K562 (cell line): ENCODE data around the gene ZNF569. TPM values are rescaled to one million over a fixed set of nuclear protein-coding genes. Genes with fewer than 3 reads are reported as not detected.

ENCODE experiments used
- ATAC-seq: fragments of 200-7000 bp; cut with Tn5 transposase; 3 replicates; pipeline ENCODE4 v1.9.1; 2020; ENCODE audit warnings: moderate library complexity
- BruUV-seq: library from RNA; stranded (reverse); fragments of 400-500 nt; replicated peaks from 2 replicates; lab custom pipeline; 2021; lab: Mats Ljungman, UMichigan
- CTCF ChIA-PET: fragments of 300-600 bp; formaldehyde crosslinking; extraction: SDS; loops from one replicate; lab custom pipeline; 2021; ENCODE audit warnings: low intra/inter-chr PET ratio; lab: Yijun Ruan, JAX
- POLR2A ChIA-PET: fragments of 300-600, 350-650 bp; sonication (Branson Sonifier 250); formaldehyde crosslinking; extraction: SDS; loops from one replicate; lab custom pipeline; 2021; ENCODE audit warnings: antibody characterized with exemption, inconsistent platforms; lab: Yijun Ruan, JAX
- DNase-seq, 4 experiments: peaks; one replicate each; pipeline versions ENCODE4 v3.0.0 to v3.0.0-alpha.2; 2011 to 2018; ENCODE audit warnings: low spot score in 3 of 4, mixed read lengths in 3 of 4; ENCODE audit errors: extremely low read depth in 1 of 4
- FAIRE-seq: peaks from 2 replicates; lab custom pipeline; 2011; peaks lifted over from hg19 to GRCh38; lab: Jason Lieb, UNC
- H2AFZ ChIP-seq: 2 replicates; pipeline ENCODE4 v1.6.0; 2011; ENCODE audit warnings: low read depth, low read length, control low read depth, inconsistent platforms
- H3K27ac ChIP-seq: fragments of 200-600 bp; 3 replicates; pipeline ENCODE4 v1.8.0; 2011; ENCODE audit warnings: low read depth, mild to moderate bottlenecking, control low read depth, inconsistent platforms, low read length, moderate library complexity, mixed read lengths; ENCODE audit errors: extremely low read depth
- H3K27me3 ChIP-seq, 2 experiments: fragments of 300-600 bp in 1 of 2; 2 replicates in 1 of 2; 3 replicates in 1 of 2; pipeline versions ENCODE4 v1.6.0 to v1.8.0; 2011; ENCODE audit warnings: inconsistent platforms in 2 of 2, low read length in 2 of 2, mild to moderate bottlenecking in 1 of 2, mixed read lengths in 1 of 2, moderate library complexity in 1 of 2; ENCODE audit not compliant: control insufficient read depth in 2 of 2, insufficient read depth in 2 of 2
- H3K36me3 ChIP-seq: fragments of 300-600 bp; 3 replicates; pipeline ENCODE4 v1.8.0; 2011; ENCODE audit warnings: mild to moderate bottlenecking, low read length, inconsistent platforms; ENCODE audit not compliant: control insufficient read depth, insufficient read depth
- H3K4me1 ChIP-seq, 2 experiments: fragments of 200-600 bp in 1 of 2; replicated peaks in 1 of 2; 2 replicates in 1 of 2; 3 replicates in 1 of 2; pipeline versions ENCODE4 v1.5.1 to v1.8.0; 2011; ENCODE audit warnings: inconsistent platforms in 2 of 2, low read length in 2 of 2, mild to moderate bottlenecking in 1 of 2, mixed read lengths in 1 of 2, moderate library complexity in 1 of 2; ENCODE audit not compliant: control insufficient read depth in 2 of 2, insufficient read depth in 2 of 2
- H3K4me2 ChIP-seq: 2 replicates; pipeline ENCODE4 v1.6.1; 2011; ENCODE audit warnings: low read length, control low read depth, inconsistent platforms, mixed read lengths; ENCODE audit not compliant: insufficient read depth
- H3K4me3 ChIP-seq: fragments of 200-600 bp; sonication (generic), shearing (Covaris generic); 2 replicates; pipeline ENCODE4 v1.5.1; 2016; ENCODE audit warnings: control low read depth, inconsistent platforms
- H3K79me2 ChIP-seq: fragments of 200-600 bp; 3 replicates; pipeline ENCODE4 v1.8.0; 2011; ENCODE audit warnings: low read length, inconsistent platforms; ENCODE audit not compliant: control insufficient read depth, insufficient read depth
- H3K9ac ChIP-seq, 2 experiments: 2 replicates each; pipeline versions ENCODE4 v1.6.0 to v1.6.1; 2011; ENCODE audit warnings: low read depth in 2 of 2, low read length in 2 of 2, control low read depth in 1 of 2, inconsistent platforms in 1 of 2, mild to moderate bottlenecking in 1 of 2, mixed read lengths in 1 of 2; ENCODE audit not compliant: insufficient read depth in 1 of 2
- H3K9me1 ChIP-seq: one replicate; pipeline ENCODE4 v1.6.0; 2011; ENCODE audit warnings: inconsistent platforms, mild to moderate bottlenecking, low read length, moderate library complexity; ENCODE audit not compliant: control insufficient read depth, insufficient read depth
- H3K9me3 ChIP-seq: replicated peaks from 2 replicates; pipeline ENCODE4 v1.5.1; 2011; ENCODE audit warnings: low read depth, low read length, inconsistent platforms; ENCODE audit not compliant: control insufficient read depth, insufficient read depth
- H4K20me1 ChIP-seq: replicated peaks from 2 replicates; pipeline ENCODE4 v1.6.1; 2011; ENCODE audit warnings: low read length, inconsistent platforms, mixed read lengths; ENCODE audit not compliant: control insufficient read depth, insufficient read depth
- CBX1 ChIP-seq: sonication (generic); IDR thresholded peaks from 2 replicates; pipeline ENCODE4 v1.6.1; 2016; ENCODE audit warnings: antibody characterized with exemption, low read depth, mild to moderate bottlenecking
- ESRRA ChIP-seq: fragments of 450-650 bp; IDR thresholded peaks from 2 replicates; pipeline ENCODE4 v1.6.1; 2014; ENCODE audit warnings: low read depth, mild to moderate bottlenecking, moderate library complexity, borderline replicate concordance
- WGBS: fragments of 100-300 bp; shearing (Covaris generic); methylation state at CpG from one replicate; pipeline ENCODE4 v1.1.6; 2016; ENCODE audit warnings: low coverage, mixed read lengths; ENCODE audit not compliant: insufficient coverage; ENCODE audit errors: missing lambda C conversion rate; 5-methylcytosine and 5-hydroxymethylcytosine counted together
- in situ Hi-C: fragments of 300-500 bp; cut with MboI; formaldehyde crosslinking; loops from 4 replicates; pipeline ENCODE4 v1.15.0; 2018; ENCODE audit warnings: inconsistent platforms, mixed read lengths
- intact Hi-C: fragments of 100-400 bp; cut with micrococcal nuclease; formaldehyde crosslinking; loops from 2 replicates; pipeline ENCODE4 v1.14.2; 2022
- polyA plus RNA-seq, 8 experiments: library from polyadenylated mRNA; depleted of rRNA in 4 of 8; stranded (reverse) in 5 of 8; unstranded in 3 of 8; fragments of >200 nt; fragmentation: Nextera tagmentation in 2 of 8; fragmentation: Illumina TruSeq in 1 of 8; extraction: Ambion mirVana in 2 of 8; extraction: Trizol in 1 of 8; gene quantifications; 2 replicates each; pipeline versions ENCODE4 v1.2.1 to v1.2.3, GENCODE V29; 2011 to 2014; ENCODE audit warnings: inconsistent platforms in 1 of 8, missing spikeins in 1 of 8
- total RNA-seq, 7 experiments: library from RNA; depleted of rRNA in 6 of 7; stranded (reverse); fragments of >200 nt in 6 of 7; fragmentation: Illumina TruSeq in 2 of 7; extraction: Trizol in 2 of 7; gene quantifications; 2 replicates each; pipeline versions ENCODE4 v1.2.1 to v1.2.3, GENCODE V29; 2011 to 2021; ENCODE audit warnings: low replicate concordance in 1 of 7
- TF ChIP-seq, protein P1 (sequence below): fragments of 250-450 bp; sonication (Bioruptor Pico); IDR thresholded peaks from 2 replicates; pipeline ENCODE4 v1.9.0; 2021; ENCODE audit warnings: mild to moderate bottlenecking, inconsistent platforms
- TF ChIP-seq, protein P2 (sequence below), 2 experiments: IDR thresholded peaks; 2 replicates each; pipeline ENCODE4 v1.6.1; 2011; ENCODE audit warnings: borderline replicate concordance in 1 of 2, control low read depth in 1 of 2, low read depth in 1 of 2, low read length in 1 of 2, mild to moderate bottlenecking in 1 of 2, mixed read lengths in 1 of 2, moderate library complexity in 1 of 2; ENCODE audit not compliant: insufficient read depth in 1 of 2, insufficient read length in 1 of 2, poor library complexity in 1 of 2, severe bottlenecking in 1 of 2; ENCODE audit errors: extremely low read depth in 1 of 2
- TF ChIP-seq, protein P3 (sequence below), 2 experiments: fragments of 450-650 bp; IDR thresholded peaks; 2 replicates each; pipeline ENCODE4 v1.6.1; 2018; ENCODE audit warnings: mild to moderate bottlenecking in 2 of 2, low read depth in 1 of 2; ENCODE audit not compliant: partially characterized antibody in 2 of 2
- TF ChIP-seq, protein P4 (sequence below), 3 experiments: fragments of 200-800 bp in 1 of 3; fragments of 250-450 bp in 1 of 3; fragments of 450-650 bp in 1 of 3; sonication (Bioruptor Pico) in 1 of 3; sonication (Bioruptor generic) in 1 of 3; formaldehyde crosslinking in 1 of 3; IDR thresholded peaks; 2 replicates each; pipeline versions ENCODE4 v1.6.1 to v1.8.0; 2016 to 2022; ENCODE audit warnings: mild to moderate bottlenecking in 2 of 3, missing genetic modification characterization in 2 of 3, missing compliant biosample characterization in 1 of 3, moderate library complexity in 1 of 3

Gene ZNF569
- total and polyA plus RNA-seq, 9 of the 15 experiments (the other 6 are each of a cell fraction or from before 2014, with no cell fraction given), result 2.1 to 5.7 (median 4.5) TPM

DNA sequence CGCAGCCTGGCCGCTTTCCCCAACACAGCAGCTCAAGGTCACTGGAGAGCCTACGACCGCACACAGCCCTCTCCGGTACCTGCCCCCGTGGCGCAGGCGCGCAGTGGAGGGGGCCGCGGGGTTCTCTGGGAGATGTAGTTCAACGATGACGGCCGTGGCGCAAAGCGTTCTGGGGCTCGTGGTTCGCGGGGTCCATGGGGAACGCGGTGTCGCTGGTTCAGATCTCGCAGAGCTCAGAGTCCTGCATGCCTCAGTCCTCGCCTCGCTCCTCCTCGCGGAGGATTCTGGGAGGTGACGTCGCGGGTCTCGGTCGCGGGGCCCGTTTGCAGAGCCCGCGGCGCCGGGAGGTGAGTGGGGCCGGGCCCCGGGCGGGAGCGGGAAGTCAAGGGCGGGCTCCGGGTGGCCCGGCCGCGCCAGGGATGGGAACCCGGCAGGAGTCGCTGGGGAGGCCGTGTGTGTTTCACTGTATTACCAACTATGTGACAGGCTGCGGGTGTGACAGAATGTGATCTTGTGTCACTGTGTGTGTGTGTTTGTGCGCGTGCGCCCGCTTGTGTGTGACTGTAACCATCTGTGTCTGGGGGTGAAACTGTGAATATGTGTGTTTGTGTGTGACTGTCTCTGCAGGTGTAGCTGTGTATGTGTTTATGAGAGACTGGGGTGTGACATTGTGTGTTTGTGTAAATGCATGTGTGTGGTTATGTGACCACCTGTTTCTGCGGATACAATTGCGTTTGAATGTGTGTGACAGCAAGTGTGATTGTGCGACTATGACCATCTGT is 96.2 kb downstream of the ZNF569 start, which contains the start of gene ZNF527:
TSS of gene ZNF527 (plus strand) at position 220 of the 782 bp plus-strand sequence. CDS start 3,100 bp downstream, outside the sequence.
- H3K27me3 ChIP-seq, result no peaks in the 10 kb centered on the region
- TSS peak; percentile 76 for BruUV-seq
- H3K36me3 ChIP-seq, result no peaks in the 10 kb centered on the region
- peak within 1 kb of the TSS; percentile 85 for H3K4me2 ChIP-seq
- ChIA-PET CTCF (no interaction called here), POLR2A (interaction anchor here (0.5 to 0.7 kb wide), 2 partner anchors 28 to 224 kb away, joined by 3 to 4 read pairs; partner anchors contain the start of genes ZNF540 and ZNF571)
- H3K9me1 ChIP-seq, result no peaks in the 10 kb centered on the region
- ATAC-seq (peak; percentile 99), DNase-seq (peak; percentile 70 to 84 (median 78)), FAIRE-seq (no peak)
- in situ Hi-C loops (no loop called here), intact Hi-C loops (no loop called here)
- 9% methylated on average over 39 of the region's 58 CpGs for WGBS
- H2AFZ ChIP-seq, result peak within 1 kb of the TSS; percentile 89
- no peaks in the 10 kb centered on the region for H3K79me2 ChIP-seq
- peaks cover 8% of the 10 kb centered on the region; the same call in 1 of the 2 replicates for H3K9me3 ChIP-seq
- H4K20me1 ChIP-seq, result no peaks in the 10 kb centered on the region
- peak within 1 kb of the TSS in 1 of 2 experiments; percentile 63; a peak in 1 of 4 replicates for H3K9ac ChIP-seq
- peak within 1 kb of the TSS; percentile 57; the same call in 2 of the 3 replicates for H3K27ac ChIP-seq
- H3K4me1 ChIP-seq, result peaks cover 0 to 10% of the 10 kb centered on the region in 2 experiments; a peak in 3 of 5 replicates
- peak within 1 kb of the TSS; percentile 49 for H3K4me3 ChIP-seq
- TF ChIP-seq, protein P1, sequence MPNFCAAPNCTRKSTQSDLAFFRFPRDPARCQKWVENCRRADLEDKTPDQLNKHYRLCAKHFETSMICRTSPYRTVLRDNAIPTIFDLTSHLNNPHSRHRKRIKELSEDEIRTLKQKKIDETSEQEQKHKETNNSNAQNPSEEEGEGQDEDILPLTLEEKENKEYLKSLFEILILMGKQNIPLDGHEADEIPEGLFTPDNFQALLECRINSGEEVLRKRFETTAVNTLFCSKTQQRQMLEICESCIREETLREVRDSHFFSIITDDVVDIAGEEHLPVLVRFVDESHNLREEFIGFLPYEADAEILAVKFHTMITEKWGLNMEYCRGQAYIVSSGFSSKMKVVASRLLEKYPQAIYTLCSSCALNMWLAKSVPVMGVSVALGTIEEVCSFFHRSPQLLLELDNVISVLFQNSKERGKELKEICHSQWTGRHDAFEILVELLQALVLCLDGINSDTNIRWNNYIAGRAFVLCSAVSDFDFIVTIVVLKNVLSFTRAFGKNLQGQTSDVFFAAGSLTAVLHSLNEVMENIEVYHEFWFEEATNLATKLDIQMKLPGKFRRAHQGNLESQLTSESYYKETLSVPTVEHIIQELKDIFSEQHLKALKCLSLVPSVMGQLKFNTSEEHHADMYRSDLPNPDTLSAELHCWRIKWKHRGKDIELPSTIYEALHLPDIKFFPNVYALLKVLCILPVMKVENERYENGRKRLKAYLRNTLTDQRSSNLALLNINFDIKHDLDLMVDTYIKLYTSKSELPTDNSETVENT, result no peak
- TF ChIP-seq CBX1, result peak; percentile 76
- peak; percentile 96 for TF ChIP-seq ESRRA
- TF ChIP-seq, protein P2, sequence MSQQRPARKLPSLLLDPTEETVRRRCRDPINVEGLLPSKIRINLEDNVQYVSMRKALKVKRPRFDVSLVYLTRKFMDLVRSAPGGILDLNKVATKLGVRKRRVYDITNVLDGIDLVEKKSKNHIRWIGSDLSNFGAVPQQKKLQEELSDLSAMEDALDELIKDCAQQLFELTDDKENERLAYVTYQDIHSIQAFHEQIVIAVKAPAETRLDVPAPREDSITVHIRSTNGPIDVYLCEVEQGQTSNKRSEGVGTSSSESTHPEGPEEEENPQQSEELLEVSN (IDR thresholded peaks at IDR 0.05; ENCODE audit: borderline replicate concordance in 1 of 2, extremely low read depth in 1 of 2, insufficient read depth in 1 of 2, insufficient read length in 1 of 2, low read depth in 1 of 2, low read length in 1 of 2, poor library complexity in 1 of 2, severe bottlenecking in 1 of 2), result peak; percentile 22 to 59
- TF ChIP-seq, protein P3, sequence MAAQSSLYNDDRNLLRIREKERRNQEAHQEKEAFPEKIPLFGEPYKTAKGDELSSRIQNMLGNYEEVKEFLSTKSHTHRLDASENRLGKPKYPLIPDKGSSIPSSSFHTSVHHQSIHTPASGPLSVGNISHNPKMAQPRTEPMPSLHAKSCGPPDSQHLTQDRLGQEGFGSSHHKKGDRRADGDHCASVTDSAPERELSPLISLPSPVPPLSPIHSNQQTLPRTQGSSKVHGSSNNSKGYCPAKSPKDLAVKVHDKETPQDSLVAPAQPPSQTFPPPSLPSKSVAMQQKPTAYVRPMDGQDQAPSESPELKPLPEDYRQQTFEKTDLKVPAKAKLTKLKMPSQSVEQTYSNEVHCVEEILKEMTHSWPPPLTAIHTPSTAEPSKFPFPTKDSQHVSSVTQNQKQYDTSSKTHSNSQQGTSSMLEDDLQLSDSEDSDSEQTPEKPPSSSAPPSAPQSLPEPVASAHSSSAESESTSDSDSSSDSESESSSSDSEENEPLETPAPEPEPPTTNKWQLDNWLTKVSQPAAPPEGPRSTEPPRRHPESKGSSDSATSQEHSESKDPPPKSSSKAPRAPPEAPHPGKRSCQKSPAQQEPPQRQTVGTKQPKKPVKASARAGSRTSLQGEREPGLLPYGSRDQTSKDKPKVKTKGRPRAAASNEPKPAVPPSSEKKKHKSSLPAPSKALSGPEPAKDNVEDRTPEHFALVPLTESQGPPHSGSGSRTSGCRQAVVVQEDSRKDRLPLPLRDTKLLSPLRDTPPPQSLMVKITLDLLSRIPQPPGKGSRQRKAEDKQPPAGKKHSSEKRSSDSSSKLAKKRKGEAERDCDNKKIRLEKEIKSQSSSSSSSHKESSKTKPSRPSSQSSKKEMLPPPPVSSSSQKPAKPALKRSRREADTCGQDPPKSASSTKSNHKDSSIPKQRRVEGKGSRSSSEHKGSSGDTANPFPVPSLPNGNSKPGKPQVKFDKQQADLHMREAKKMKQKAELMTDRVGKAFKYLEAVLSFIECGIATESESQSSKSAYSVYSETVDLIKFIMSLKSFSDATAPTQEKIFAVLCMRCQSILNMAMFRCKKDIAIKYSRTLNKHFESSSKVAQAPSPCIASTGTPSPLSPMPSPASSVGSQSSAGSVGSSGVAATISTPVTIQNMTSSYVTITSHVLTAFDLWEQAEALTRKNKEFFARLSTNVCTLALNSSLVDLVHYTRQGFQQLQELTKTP (IDR thresholded peaks at IDR 0.05; ENCODE audit: low read depth in 1 of 2, partially characterized antibody in 2 of 2), result peak in 1 of 2 experiments; percentile 94
- TF ChIP-seq, protein P4, sequence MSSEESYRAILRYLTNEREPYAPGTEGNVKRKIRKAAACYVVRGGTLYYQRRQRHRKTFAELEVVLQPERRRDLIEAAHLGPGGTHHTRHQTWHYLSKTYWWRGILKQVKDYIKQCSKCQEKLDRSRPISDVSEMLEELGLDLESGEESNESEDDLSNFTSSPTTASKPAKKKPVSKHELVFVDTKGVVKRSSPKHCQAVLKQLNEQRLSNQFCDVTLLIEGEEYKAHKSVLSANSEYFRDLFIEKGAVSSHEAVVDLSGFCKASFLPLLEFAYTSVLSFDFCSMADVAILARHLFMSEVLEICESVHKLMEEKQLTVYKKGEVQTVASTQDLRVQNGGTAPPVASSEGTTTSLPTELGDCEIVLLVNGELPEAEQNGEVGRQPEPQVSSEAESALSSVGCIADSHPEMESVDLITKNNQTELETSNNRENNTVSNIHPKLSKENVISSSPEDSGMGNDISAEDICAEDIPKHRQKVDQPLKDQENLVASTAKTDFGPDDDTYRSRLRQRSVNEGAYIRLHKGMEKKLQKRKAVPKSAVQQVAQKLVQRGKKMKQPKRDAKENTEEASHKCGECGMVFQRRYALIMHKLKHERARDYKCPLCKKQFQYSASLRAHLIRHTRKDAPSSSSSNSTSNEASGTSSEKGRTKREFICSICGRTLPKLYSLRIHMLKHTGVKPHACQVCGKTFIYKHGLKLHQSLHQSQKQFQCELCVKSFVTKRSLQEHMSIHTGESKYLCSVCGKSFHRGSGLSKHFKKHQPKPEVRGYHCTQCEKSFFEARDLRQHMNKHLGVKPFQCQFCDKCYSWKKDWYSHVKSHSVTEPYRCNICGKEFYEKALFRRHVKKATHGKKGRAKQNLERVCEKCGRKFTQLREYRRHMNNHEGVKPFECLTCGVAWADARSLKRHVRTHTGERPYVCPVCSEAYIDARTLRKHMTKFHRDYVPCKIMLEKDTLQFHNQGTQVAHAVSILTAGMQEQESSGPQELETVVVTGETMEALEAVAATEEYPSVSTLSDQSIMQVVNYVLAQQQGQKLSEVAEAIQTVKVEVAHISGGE (CRISPR knock-in tag; IDR thresholded peaks at IDR 0.05), result peak in 1 of 3 experiments; percentile 65; a peak in 1 of 6 replicates
